A673 (cell line): ENCODE data around the gene ATG4B. TPM values are rescaled to one million over a fixed set of nuclear protein-coding genes. Genes with fewer than 3 reads are reported as not detected.

Experiments
- BruUV-seq: library from RNA; stranded (reverse); fragments of 400-500 nt; replicated peaks from 2 replicates; lab custom pipeline; 2021; lab: Mats Ljungman, UMichigan
- CTCF ChIA-PET: fragments of 300-600 bp; sonication (Branson Sonifier 250); formaldehyde crosslinking; loops from one replicate; lab custom pipeline; 2022; ENCODE audit warnings: antibody characterized with exemption; lab: Charles Lee
- POLR2A ChIA-PET: fragments of 300-600 bp; sonication (Branson Sonifier 250); formaldehyde crosslinking; loops from one replicate; lab custom pipeline; 2022; ENCODE audit warnings: antibody characterized with exemption; ENCODE audit not compliant: low non-redundant PET; lab: Charles Lee
- DNase-seq: peaks from one replicate; pipeline ENCODE4 v3.0.0-alpha.2; 2015; ENCODE audit warnings: low spot score
- H3K27ac ChIP-seq: fragments of 200-600 bp; sonication (generic); 2 replicates; pipeline ENCODE4 v1.5.1; 2016; ENCODE audit warnings: mixed run types, low read depth, mild to moderate bottlenecking, mixed read lengths, antibody characterized with exemption, low read length; ENCODE audit not compliant: poor library complexity, severe bottlenecking
- H3K27me3 ChIP-seq: fragments of 200-600 bp; sonication (generic); replicated peaks from 2 replicates; pipeline ENCODE4 v1.6.1; 2017; ENCODE audit warnings: mixed run types, low read depth, mild to moderate bottlenecking, mixed read lengths, antibody characterized with exemption, low read length; ENCODE audit not compliant: insufficient read depth, poor library complexity
- H3K36me3 ChIP-seq: fragments of 200-600 bp; sonication (generic); 2 replicates; pipeline ENCODE4 v1.6.1; 2016; ENCODE audit warnings: mixed run types, mild to moderate bottlenecking, mixed read lengths, antibody characterized with exemption, low read length; ENCODE audit not compliant: insufficient read depth, poor library complexity, severe bottlenecking
- H3K4me1 ChIP-seq: fragments of 200-600 bp; sonication (generic); 2 replicates; pipeline ENCODE4 v1.6.1; 2017; ENCODE audit warnings: mixed run types, mild to moderate bottlenecking, mixed read lengths, antibody characterized with exemption, low read length; ENCODE audit not compliant: insufficient read depth, poor library complexity, severe bottlenecking
- H3K4me3 ChIP-seq: fragments of 200-600 bp; sonication (generic); 2 replicates; pipeline ENCODE4 v1.5.1; 2016; ENCODE audit warnings: low read depth, mixed run types, mild to moderate bottlenecking, mixed read lengths, low read length; ENCODE audit not compliant: poor library complexity, severe bottlenecking
- H3K9me3 ChIP-seq: fragments of 200-600 bp; sonication (generic); 2 replicates; pipeline ENCODE4 v1.6.1; 2016; ENCODE audit warnings: mixed run types, low read depth, mild to moderate bottlenecking, mixed read lengths, antibody characterized with exemption, low read length; ENCODE audit not compliant: poor library complexity, severe bottlenecking
- EZH2 ChIP-seq: fragments of 200-600 bp; sonication (generic); IDR thresholded peaks from 2 replicates; pipeline ENCODE4 v1.6.1; 2017; ENCODE audit warnings: borderline replicate concordance, low read depth, mild to moderate bottlenecking, mixed read lengths, antibody characterized with exemption, low read length; ENCODE audit not compliant: poor library complexity, severe bottlenecking
- intact Hi-C: fragments of 100-400 bp; cut with micrococcal nuclease; formaldehyde crosslinking; loops from one replicate; pipeline ENCODE4 v1.10.0; 2022; ENCODE audit not compliant: unreplicated experiment
- total RNA-seq: library from RNA; stranded (reverse); gene quantifications from 2 replicates; pipeline ENCODE4 v1.2.3, GENCODE V29; 2021
- TF ChIP-seq, protein P1 (sequence below): fragments of 300-800, 200-600 bp; sonication (generic); conservative IDR thresholded peaks from 2 replicates; pipeline ENCODE4 v1.5.1; 2017; ENCODE audit warnings: low read depth, mild to moderate bottlenecking, antibody characterized with exemption, low read length, moderate library complexity, mixed read lengths

Gene ATG4B
- total RNA-seq, 1 experiment from 2014 or later = 102 TPM

DNA sequence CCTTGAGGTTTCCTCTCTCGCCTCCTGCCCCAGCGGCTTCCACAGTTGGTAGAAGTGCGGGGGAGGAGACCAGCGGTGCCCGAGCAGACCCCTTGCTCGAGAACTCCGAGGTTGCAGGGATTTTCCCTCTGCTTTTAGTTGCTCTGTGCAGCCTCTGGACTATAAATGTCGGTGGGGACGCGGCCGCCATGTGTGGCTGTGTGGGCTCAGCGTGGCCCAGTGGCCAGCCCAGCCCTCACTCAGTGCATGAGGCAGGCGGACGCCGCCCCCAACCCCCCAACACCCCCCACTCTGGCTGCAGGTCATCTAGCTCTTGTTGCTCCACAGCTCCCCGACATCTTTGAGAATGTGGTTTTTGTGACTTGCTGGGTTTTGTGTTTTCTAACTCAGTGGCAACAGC is 81.6 kb downstream of the ATG4B start:
- no TSS peak for BruUV-seq
- Histone ChIP-seq H3K9me3 (peaks cover 13% of the 10 kb centered on the region), H3K4me1 (no peaks in the 10 kb centered on the region), H3K4me3 (no peak overlapping the region), H3K27me3 (no peaks in the 10 kb centered on the region), H3K27ac (no peak overlapping the region), H3K36me3 (peaks cover 67% of the 10 kb centered on the region)
- TF ChIP-seq EZH2 = no peak
- TF ChIP-seq, protein P1, sequence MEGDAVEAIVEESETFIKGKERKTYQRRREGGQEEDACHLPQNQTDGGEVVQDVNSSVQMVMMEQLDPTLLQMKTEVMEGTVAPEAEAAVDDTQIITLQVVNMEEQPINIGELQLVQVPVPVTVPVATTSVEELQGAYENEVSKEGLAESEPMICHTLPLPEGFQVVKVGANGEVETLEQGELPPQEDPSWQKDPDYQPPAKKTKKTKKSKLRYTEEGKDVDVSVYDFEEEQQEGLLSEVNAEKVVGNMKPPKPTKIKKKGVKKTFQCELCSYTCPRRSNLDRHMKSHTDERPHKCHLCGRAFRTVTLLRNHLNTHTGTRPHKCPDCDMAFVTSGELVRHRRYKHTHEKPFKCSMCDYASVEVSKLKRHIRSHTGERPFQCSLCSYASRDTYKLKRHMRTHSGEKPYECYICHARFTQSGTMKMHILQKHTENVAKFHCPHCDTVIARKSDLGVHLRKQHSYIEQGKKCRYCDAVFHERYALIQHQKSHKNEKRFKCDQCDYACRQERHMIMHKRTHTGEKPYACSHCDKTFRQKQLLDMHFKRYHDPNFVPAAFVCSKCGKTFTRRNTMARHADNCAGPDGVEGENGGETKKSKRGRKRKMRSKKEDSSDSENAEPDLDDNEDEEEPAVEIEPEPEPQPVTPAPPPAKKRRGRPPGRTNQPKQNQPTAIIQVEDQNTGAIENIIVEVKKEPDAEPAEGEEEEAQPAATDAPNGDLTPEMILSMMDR = no peak
- ChIA-PET CTCF (interaction anchor here (0.6 kb wide), 1 partner anchor 9 kb away, joined by 3 read pairs; no protein-coding TSS in a partner anchor), POLR2A (no interaction called here)
- intact Hi-C loops = no loop called here
- DNase-seq = no peak

DNA sequence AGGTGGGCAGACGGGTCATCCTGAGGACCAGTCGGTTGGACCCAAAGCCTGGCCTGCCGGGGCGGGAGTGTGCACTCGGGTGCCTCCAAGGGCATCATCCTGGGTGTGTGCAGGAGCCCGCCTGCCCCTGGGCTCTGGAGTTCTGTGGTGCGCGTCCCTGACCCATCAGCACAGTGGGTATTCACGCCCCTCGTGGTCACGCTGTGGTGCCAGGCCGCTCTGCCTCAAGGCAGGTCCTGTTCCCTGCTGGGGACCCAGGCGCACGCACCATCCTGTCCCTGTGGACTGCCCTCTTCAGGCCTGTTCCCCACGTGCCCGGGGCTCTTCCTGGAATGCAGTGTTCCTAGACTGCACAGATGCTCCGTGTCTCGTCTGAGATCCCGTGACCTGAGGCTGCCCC is 82.6 kb downstream of the ATG4B start:
- CTCF ChIA-PET = interaction anchor here (0.6 kb wide), 1 partner anchor 1151 kb away, joined by 7 read pairs; no protein-coding TSS in a partner anchor

GRCh38 chr2:241720560-241720959 is 83.1 kb downstream of the ATG4B start:
- TF ChIP-seq, protein P1 = no peak
- TF ChIP-seq EZH2 = no peak
- CTCF ChIA-PET = no interaction called here
- intact Hi-C loops = no loop called here
- BruUV-seq = no TSS peak
- Histone ChIP-seq H3K4me3 (no peak overlapping the region), H3K27me3 (no peaks in the 10 kb centered on the region), H3K36me3 (peaks cover 61% of the 10 kb centered on the region), H3K27ac (no peak overlapping the region), H3K9me3 (peaks cover 13% of the 10 kb centered on the region), H3K4me1 (no peaks in the 10 kb centered on the region)
- no peak for DNase-seq
- POLR2A ChIA-PET = no interaction called here

More for the DNA sequence above, 82.6 kb downstream of the ATG4B start:
- Histone ChIP-seq H3K4me1 (no peaks in the 10 kb centered on the region), H3K27ac (no peak overlapping the region), H3K9me3 (peaks cover 13% of the 10 kb centered on the region), H3K36me3 (peaks cover 61% of the 10 kb centered on the region), H3K27me3 (no peaks in the 10 kb centered on the region), H3K4me3 (no peak overlapping the region)
- DNase-seq = no peak
- POLR2A ChIA-PET = no interaction called here
- intact Hi-C loops = no loop called here
- BruUV-seq = no TSS peak
- TF ChIP-seq, protein P1 = no peak
